Ishikawa (cell line): Measurements from ENCODE around the gene CTNNA3.

Experiments
- CEBPB ChIP-seq: IDR thresholded peaks from 2 replicates; pipeline ENCODE4 v1.6.1; 2012
- RAD21 ChIP-seq: IDR thresholded peaks from 2 replicates; pipeline ENCODE4 v1.6.1; 2012; ENCODE audit warnings: low read depth

- TF ChIP-seq CEBPB (no peak), RAD21 (no peak)
Measured at GRCh38 chr10:67107670-67108069, 588.3 kb downstream of the CTNNA3 start.
